ENCODE results near the gene ARHGEF17.

Gene ARHGEF17

DNA sequence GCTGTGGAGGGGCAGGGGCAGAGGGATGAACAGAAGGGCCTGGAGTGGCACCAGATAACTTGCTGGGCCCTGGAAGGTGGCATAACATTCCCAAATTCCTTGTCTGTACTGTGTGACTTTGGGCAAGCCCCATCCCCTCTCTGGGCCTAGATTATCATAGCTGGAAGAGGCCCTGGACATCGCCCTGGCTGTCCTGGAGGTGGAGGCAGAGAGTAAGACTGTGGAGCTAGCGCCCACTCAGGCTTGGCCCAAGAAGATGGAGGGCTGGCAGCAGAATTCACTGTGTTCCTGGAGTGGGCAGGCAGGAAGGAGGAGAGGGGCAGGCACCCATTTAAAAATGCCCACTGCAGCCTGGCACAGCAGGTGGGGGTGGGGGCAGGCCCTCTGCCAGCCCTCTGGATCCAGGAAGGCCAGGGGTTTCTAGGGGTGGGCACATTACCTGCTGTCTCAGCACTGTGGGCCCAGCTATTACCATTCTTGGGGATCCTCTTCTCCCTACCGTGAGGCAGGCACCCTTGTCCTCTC, 22.6 kb downstream of the ARHGEF17 start:
- no CpG with 5 or more reads among the region's 3 CpGs for WGBS (ENCODE audit: insufficient coverage)
- H3K4me1 ChIP-seq (ENCODE audit: control extremely low read depth in 1 of 4, control insufficient read depth in 4 of 4, insufficient read depth in 4 of 4, low read length in 3 of 4) = peaks cover 0 to 77% (median 65%) of the 10 kb centered on the region in 4 experiments
- peaks cover under 1 to 9% (median 6%) of the 10 kb centered on the region in 4 experiments for H3K36me3 ChIP-seq (ENCODE audit: control insufficient read depth in 4 of 4, insufficient read depth in 4 of 4, low read length in 3 of 4)
- DNase-seq = peak in 2 of 3 donors; percentile 19 to 31
- H3K4me3 ChIP-seq (ENCODE audit: control insufficient read depth in 1 of 7, extremely low read depth in 1 of 7, insufficient read depth in 4 of 7, low read depth in 2 of 7, low read length in 6 of 7) = no peak overlapping the region
- no peaks in the 10 kb centered on the region for H3K27me3 ChIP-seq (replicated peaks in 2 of 5; ENCODE audit: control insufficient read depth in 4 of 5, insufficient read depth in 5 of 5, low read length in 4 of 5)
- CTCF ChIA-PET = interaction anchor here (0.7 to 17.1 kb wide), 7 partner anchors 9 to 40 kb away, joined by 3 to 323 read pairs (median 4); partner anchors contain the start of gene ARHGEF17
- H3K27ac ChIP-seq (ENCODE audit: insufficient read depth in 1 of 2, low read depth in 1 of 2, low read length in 2 of 2, poor library complexity in 1 of 2, severe bottlenecking in 2 of 2) = peak overlapping the region in 1 of 2 experiments; percentile 25
- no peaks in the 10 kb centered on the region for H3K9me3 ChIP-seq (ENCODE audit: control extremely low read depth in 1 of 5, control insufficient read depth in 4 of 5, insufficient read depth in 2 of 5, low read depth in 1 of 5, low read length in 4 of 5)
- POLR2A ChIA-PET = interaction anchor here (0.6 kb wide), 1 partner anchor 9 kb away, joined by 3 read pairs; no protein-coding TSS in a partner anchor

DNA sequence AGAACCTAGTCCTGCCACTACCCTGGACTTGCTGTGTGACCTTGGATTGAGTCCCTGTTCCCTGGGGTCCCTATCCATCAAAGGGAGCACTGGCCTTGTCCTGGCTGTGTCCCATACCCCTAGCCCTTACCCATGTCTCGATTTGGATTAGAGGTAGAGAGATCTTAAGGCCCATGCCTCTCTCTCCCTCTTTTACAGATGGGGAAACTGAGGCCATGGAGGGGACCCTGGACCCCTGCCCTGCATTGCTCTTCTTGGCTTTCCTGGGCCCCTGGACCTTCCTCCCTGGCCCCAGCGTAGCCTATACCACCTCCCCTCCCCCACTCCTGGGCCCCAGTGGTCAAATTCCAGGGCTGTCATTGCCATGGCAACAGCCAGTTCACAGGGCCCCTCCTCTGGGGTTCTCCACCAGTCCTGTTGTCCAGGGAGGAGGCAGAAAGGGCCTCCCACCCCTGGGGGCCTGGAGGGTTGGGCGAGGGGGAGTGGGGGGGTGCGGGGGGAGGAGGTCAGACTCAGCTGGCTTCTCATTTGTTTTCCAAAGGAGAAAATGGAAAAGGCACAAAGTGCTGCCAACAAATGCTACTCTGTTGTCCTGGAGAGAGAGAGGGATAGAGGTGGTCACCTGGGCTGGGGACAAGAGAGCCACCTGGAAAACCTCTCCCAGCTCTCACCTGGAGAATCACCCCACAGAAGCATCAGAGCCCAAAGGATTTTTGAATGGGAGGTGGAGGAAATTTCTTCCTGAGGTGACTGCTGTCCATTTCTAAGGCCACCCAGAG, 23.3 kb downstream of the ARHGEF17 start:
- POLR2A ChIA-PET = interaction anchor here (0.7 kb wide), 1 partner anchor 24 kb away, joined by 3 read pairs; no protein-coding TSS in a partner anchor
- peaks cover 0 to 77% (median 65%) of the 10 kb centered on the region in 4 experiments for H3K4me1 ChIP-seq (ENCODE audit: control extremely low read depth in 1 of 4, control insufficient read depth in 4 of 4, insufficient read depth in 4 of 4, low read length in 3 of 4)

DNA sequence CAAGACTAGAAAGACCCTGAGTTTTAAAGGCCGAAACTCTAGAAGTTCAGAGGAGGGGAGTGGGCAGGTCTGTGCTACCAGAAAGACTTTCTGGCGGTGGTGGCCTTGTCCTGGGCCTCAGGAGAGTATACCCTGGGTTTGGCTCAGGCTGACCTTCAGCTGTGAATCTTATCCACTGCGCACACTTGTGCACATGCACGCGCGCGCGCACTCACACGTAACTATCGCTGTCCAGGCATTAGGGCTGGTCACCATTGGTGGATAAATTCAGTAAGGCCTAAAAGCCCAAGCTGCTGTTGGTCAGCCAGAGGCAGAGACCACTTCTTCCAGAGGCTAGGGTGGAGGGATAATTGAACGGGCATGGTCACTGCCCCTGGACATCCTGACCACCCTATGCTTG, 25.1 kb downstream of the ARHGEF17 start:
- ChIA-PET CTCF (interaction anchor here (0.9 to 12.9 kb wide), 7 partner anchors 12 to 409 kb away, joined by 3 to 371 read pairs (median 5); partner anchors contain the start of gene ARHGEF17), POLR2A (interaction anchor here (1.0 to 3.6 kb wide), 2 partner anchors 19 to 25 kb away, joined by 3 to 36 read pairs; partner anchors contain the start of gene ARHGEF17)
- Histone ChIP-seq H3K36me3 (ENCODE audit: control insufficient read depth in 4 of 4, insufficient read depth in 4 of 4, low read length in 3 of 4) (peaks cover 0 to 8% (median 5%) of the 10 kb centered on the region in 4 experiments), H3K9me3 (ENCODE audit: control extremely low read depth in 1 of 5, control insufficient read depth in 4 of 5, insufficient read depth in 2 of 5, low read depth in 1 of 5, low read length in 4 of 5) (no peaks in the 10 kb centered on the region), H3K4me3 (ENCODE audit: control insufficient read depth in 1 of 7, extremely low read depth in 1 of 7, insufficient read depth in 4 of 7, low read depth in 2 of 7, low read length in 6 of 7) (no peak overlapping the region), H3K27me3 (replicated peaks in 2 of 5; ENCODE audit: control insufficient read depth in 4 of 5, insufficient read depth in 5 of 5, low read length in 4 of 5) (no peaks in the 10 kb centered on the region), H3K27ac (ENCODE audit: insufficient read depth in 1 of 2, low read depth in 1 of 2, low read length in 2 of 2, poor library complexity in 1 of 2, severe bottlenecking in 2 of 2) (peak overlapping the region in 1 of 2 experiments; percentile 3), H3K4me1 (ENCODE audit: control extremely low read depth in 1 of 4, control insufficient read depth in 4 of 4, insufficient read depth in 4 of 4, low read length in 3 of 4) (peaks cover 0 to 65% (median 52%) of the 10 kb centered on the region in 4 experiments)
- no peak for DNase-seq
- 98% methylated on average over 8 of the region's 11 CpGs for WGBS (ENCODE audit: insufficient coverage)

More for the DNA sequence above, 23.3 kb downstream of the ARHGEF17 start:
- H3K27me3 ChIP-seq (replicated peaks in 2 of 5; ENCODE audit: control insufficient read depth in 4 of 5, insufficient read depth in 5 of 5, low read length in 4 of 5) = no peaks in the 10 kb centered on the region
- DNase-seq = no peak
- no CpG with 5 or more reads among the region's 4 CpGs for WGBS (ENCODE audit: insufficient coverage)
- peak overlapping the region in 1 of 2 experiments; percentile 25 for H3K27ac ChIP-seq (ENCODE audit: insufficient read depth in 1 of 2, low read depth in 1 of 2, low read length in 2 of 2, poor library complexity in 1 of 2, severe bottlenecking in 2 of 2)
- H3K36me3 ChIP-seq (ENCODE audit: control insufficient read depth in 4 of 4, insufficient read depth in 4 of 4, low read length in 3 of 4) = peaks cover 0 to 4% (median 3%) of the 10 kb centered on the region in 4 experiments
- CTCF ChIA-PET = interaction anchor here (0.9 to 17.1 kb wide), 5 partner anchors 9 to 43 kb away, joined by 3 to 323 read pairs (median 9); partner anchors contain the start of gene ARHGEF17
- no peaks in the 10 kb centered on the region for H3K9me3 ChIP-seq (ENCODE audit: control extremely low read depth in 1 of 5, control insufficient read depth in 4 of 5, insufficient read depth in 2 of 5, low read depth in 1 of 5, low read length in 4 of 5)
- H3K4me3 ChIP-seq (ENCODE audit: control insufficient read depth in 1 of 7, extremely low read depth in 1 of 7, insufficient read depth in 4 of 7, low read depth in 2 of 7, low read length in 6 of 7) = no peak overlapping the region

DNA sequence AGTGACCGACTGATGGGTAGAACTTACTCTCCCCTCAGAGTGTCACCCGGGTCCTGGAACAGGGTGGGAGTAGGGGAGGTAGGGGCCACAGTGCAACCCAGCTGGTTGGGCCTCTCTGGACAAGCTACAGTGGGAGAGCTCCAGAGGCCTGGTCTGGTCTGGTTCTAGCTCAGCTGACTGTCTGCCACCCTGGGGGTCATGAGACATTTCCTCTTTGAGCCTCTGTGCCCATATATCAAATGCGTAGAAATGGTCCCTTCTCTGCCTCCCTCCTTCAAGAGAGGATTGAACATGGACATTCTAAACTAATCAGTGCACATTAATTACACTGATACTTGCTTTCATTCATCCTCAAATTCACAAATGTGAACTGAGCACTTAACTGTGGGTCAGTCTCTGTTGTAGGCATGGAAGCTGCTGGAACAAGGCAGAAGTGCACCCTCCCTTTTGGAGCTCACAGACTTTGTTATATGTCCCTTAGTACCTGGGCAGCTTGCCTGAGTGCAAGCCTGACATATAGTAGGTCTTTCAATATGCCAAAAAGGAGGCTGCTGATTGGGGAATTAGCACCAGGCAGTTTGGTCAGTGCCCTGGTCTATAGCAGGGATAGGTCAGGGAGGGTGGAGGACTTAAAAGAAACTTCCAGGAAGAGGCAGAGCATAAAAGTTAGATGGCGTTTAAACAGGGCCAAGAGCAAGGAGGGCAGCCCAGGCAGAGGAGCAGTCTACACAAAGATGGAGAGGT, 25.7 kb downstream of the ARHGEF17 start:
- H3K27ac ChIP-seq (ENCODE audit: insufficient read depth in 1 of 2, low read depth in 1 of 2, low read length in 2 of 2, poor library complexity in 1 of 2, severe bottlenecking in 2 of 2) = peak overlapping the region in 1 of 2 experiments; percentile 3

DNA sequence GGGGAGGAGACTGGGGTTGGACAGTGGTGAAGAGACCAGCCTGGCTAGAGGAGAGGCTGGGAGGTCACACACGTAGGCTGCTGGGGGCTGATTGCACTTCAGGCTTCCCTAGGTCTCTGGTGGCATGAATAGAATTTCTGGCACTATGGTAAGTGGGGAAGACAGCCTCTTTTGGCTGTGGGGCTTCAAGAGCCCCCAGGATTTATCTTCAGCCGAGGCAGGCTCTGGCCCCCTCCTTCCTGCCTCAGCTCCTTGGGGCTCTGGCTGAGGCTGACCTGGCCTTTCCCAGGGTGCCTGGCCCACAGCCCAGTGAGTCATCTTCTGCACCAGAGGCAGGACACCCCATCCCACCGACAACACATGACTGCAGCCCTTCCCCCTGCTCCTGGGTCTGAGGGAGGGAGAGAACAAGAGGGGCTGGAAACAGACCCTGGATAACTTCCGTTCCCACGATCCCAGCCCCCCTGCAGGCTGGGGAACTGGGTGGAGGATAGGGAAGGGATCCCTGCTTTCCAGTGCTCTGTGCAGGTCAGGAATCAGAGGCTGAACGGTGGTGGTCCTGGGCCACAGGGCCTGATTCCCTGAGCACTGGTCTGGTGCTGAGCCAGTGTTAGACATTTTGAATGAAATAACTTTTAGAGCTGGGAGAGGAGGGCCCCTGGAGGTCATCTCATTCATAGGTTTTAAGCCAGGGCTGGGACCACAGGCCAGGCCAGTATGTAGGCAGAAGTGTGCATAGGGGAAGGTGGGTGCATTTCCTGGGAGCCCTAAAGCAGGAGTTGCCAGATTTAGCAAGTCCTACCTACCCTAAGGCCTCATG, 26.5 kb downstream of the ARHGEF17 start:
- POLR2A ChIA-PET = interaction anchor here (0.6 to 3.6 kb wide), 5 partner anchors 12 to 515 kb away, joined by 3 to 36 read pairs (median 4); partner anchors contain the start of gene ARHGEF17
- peak in 2 of 3 donors; percentile 28 to 38 for DNase-seq
- peak overlapping the region in 1 of 7 experiments; percentile 19 for H3K4me3 ChIP-seq (ENCODE audit: control insufficient read depth in 1 of 7, extremely low read depth in 1 of 7, insufficient read depth in 4 of 7, low read depth in 2 of 7, low read length in 6 of 7)

More for the DNA sequence above, 25.7 kb downstream of the ARHGEF17 start:
- H3K4me1 ChIP-seq (ENCODE audit: control extremely low read depth in 1 of 4, control insufficient read depth in 4 of 4, insufficient read depth in 4 of 4, low read length in 3 of 4) = peaks cover 0 to 58% (median 48%) of the 10 kb centered on the region in 4 experiments
- peaks cover 0 to 8% (median 5%) of the 10 kb centered on the region in 4 experiments for H3K36me3 ChIP-seq (ENCODE audit: control insufficient read depth in 4 of 4, insufficient read depth in 4 of 4, low read length in 3 of 4)
- 76% methylated on average over 3 of the region's 4 CpGs for WGBS (ENCODE audit: insufficient coverage)
- no peaks in the 10 kb centered on the region for H3K27me3 ChIP-seq (replicated peaks in 2 of 5; ENCODE audit: control insufficient read depth in 4 of 5, insufficient read depth in 5 of 5, low read length in 4 of 5)
- ChIA-PET CTCF (interaction anchor here (0.9 to 12.9 kb wide), 8 partner anchors 8 to 410 kb away, joined by 3 to 371 read pairs (median 4); partner anchors contain the start of gene ARHGEF17), POLR2A (interaction anchor here (1.0 to 3.6 kb wide), 3 partner anchors 12 to 25 kb away, joined by 3 to 36 read pairs (median 9); partner anchors contain the start of gene ARHGEF17)
- no peaks in the 10 kb centered on the region for H3K9me3 ChIP-seq (ENCODE audit: control extremely low read depth in 1 of 5, control insufficient read depth in 4 of 5, insufficient read depth in 2 of 5, low read depth in 1 of 5, low read length in 4 of 5)
- no peak for DNase-seq
- H3K4me3 ChIP-seq (ENCODE audit: control insufficient read depth in 1 of 7, extremely low read depth in 1 of 7, insufficient read depth in 4 of 7, low read depth in 2 of 7, low read length in 6 of 7) = no peak overlapping the region

More for the DNA sequence above, 26.5 kb downstream of the ARHGEF17 start:
- peaks cover 0 to 8% (median 5%) of the 10 kb centered on the region in 4 experiments for H3K36me3 ChIP-seq (ENCODE audit: control insufficient read depth in 4 of 4, insufficient read depth in 4 of 4, low read length in 3 of 4)
- H3K27ac ChIP-seq (ENCODE audit: insufficient read depth in 1 of 2, low read depth in 1 of 2, low read length in 2 of 2, poor library complexity in 1 of 2, severe bottlenecking in 2 of 2) = no peak overlapping the region
- H3K9me3 ChIP-seq (ENCODE audit: control extremely low read depth in 1 of 5, control insufficient read depth in 4 of 5, insufficient read depth in 2 of 5, low read depth in 1 of 5, low read length in 4 of 5) = no peaks in the 10 kb centered on the region
- CTCF ChIA-PET = interaction anchor here (0.8 to 12.9 kb wide), 18 partner anchors 8 to 503 kb away, joined by 3 to 371 read pairs (median 5); partner anchors contain the start of gene ARHGEF17
- WGBS (ENCODE audit: insufficient coverage) = 40% methylated on average over 3 of the region's 6 CpGs
- H3K27me3 ChIP-seq (replicated peaks in 2 of 5; ENCODE audit: control insufficient read depth in 4 of 5, insufficient read depth in 5 of 5, low read length in 4 of 5) = no peaks in the 10 kb centered on the region
- H3K4me1 ChIP-seq (ENCODE audit: control extremely low read depth in 1 of 4, control insufficient read depth in 4 of 4, insufficient read depth in 4 of 4, low read length in 3 of 4) = peaks cover 0 to 56% (median 47%) of the 10 kb centered on the region in 4 experiments
